Activated gamma-delta T cell treated with Interleukin-2 at 50 U/mL for 16 hours (primary cell): Measurements from ENCODE around the gene MARK3.
"Not testable (repeated sequence)": the region's sequence is repeated elsewhere in the genome, so short reads cannot be mapped to it uniquely, and the experiment has no call there.

Experiments
- DNase-seq: peaks from one replicate; pipeline ENCODE4 v3.0.0-alpha.2; 2020

Gene MARK3

DNA sequence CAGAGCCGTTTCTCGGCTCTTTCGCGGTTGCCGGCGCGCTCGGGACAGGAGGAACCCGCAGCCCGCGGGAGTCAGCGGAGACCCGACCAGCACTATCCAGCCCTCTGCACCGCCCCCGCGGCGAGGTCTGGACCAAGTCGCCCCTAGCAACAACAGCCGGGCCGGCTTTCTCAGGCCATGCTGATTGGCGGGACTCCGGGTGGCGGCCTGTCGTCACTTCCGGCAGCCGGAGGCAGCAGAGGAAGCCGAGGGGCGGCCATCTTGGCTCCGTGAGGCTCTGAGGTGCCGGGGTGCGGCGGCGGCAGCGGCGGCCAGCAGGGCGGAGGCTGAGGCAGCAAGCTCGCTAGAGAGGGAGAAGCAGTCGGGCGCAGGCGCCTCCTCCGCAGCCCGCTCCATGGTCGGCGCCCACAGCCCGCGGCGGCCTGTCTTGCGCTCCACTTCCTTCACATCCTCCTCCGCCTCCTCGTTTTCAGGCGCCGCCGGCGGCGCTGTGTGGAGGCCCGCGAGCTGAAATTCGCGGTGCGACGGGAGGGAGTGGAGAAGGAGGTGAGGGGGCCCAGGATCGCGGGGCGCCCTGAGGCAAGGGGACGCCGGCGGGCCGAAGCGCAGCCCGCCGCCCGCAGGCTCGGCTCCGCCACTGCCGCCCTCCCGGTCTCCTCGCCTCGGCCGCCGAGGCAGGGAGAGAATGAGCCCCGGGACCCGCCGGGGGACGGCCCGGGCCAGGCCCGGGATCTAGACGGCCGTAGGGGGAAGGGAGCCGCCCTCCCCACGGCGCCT lies at the start of gene MARK3:
MARK3 (plus strand) TSS at position 264 of the 777 bp plus-strand sequence. CDS start 615 bp downstream, outside the sequence.
- peak; percentile 96 for DNase-seq

DNA sequence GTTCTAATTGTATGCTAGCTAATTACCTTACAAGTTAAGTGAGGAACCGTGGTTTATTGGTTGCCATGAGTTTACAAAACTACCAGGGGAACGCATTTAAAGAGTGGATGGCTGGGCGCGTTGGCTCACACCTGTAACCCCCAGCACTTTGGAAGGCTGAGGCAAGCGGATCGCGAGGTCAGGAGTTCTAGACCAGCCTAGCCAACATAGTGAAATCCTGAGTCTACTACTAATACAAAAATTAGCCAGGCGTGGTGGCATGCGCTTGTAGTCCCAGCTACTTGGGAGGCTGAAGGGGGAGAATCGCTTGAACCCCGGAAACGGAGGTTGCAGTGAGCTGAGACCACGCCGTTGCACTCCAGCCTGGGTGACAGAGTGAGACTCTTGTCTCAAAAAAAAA lies 49.0 kb upstream of the MARK3 start:
- no peak for DNase-seq

DNA sequence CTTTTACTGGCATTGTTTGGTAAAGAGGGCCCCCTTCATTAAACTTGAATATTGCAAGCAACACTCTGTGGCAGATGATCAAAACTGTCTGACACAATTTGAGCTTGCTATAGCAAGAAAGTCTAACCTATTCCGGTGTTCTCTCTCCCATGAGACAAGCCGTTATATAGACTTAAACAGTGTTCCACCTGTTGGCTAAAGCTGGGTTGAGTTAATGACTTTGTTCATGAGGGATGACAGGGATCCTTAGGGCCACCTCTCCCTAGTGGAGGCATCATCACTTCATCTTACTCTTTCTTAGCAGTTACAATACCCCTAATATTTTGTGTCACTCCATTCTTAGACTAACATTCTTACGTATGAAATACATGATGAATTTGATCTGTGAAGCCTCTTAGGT lies 47.4 kb upstream of the MARK3 start:
- no peak for DNase-seq

DNA sequence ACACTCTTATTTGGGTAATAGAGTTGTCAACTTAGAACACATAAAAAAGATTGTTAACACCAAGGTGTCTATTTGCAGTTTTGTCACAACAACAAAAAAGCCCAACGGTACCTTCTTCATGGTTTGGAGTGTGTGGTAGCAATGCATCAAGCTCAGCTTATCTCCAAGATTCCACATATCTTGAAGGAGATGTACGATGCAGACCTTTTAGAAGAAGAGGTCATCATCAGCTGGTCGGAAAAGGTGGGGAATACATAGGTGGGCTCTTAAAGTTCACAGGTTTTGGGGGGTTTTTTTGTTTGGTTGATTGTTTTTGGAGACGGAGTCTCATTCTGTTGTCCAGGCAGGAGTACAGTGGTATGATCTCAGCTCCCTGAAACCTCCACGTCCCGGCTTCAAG lies 45.7 kb upstream of the MARK3 start:
- DNase-seq = no peak

DNA sequence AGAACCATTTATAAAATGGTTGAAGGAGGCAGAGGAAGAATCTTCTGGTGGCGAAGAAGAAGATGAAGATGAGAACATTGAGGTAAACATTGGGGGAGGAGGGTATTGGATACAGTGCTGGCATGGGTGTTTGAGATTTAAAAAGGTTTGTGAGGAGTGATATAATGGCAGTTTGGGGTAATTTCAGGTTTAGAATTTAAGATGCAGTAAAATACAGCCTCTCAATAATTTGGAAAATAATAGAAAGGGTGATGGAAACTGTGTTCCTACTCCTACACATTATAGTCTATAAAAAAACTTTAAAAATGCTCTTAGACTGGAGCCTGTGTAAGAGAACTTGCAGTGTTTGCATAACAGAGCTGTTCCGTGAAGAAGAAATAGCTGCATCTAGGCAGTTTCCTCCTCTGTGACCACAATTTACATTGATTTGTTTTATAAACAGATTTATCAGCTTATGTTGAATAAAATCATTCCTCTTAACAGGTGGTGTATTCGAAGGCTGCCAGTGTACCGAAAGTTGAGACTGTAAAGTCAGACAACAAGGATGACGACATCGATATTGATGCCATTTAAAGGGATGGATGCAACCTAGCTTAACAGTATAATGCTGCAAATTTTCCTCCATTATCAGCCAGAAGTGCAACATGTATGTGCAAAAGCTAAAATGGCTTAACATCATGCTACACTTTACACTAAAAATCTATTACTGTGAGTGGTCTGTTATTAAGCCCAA lies 44.6 kb upstream of the MARK3 start:
- DNase-seq = no peak

DNA sequence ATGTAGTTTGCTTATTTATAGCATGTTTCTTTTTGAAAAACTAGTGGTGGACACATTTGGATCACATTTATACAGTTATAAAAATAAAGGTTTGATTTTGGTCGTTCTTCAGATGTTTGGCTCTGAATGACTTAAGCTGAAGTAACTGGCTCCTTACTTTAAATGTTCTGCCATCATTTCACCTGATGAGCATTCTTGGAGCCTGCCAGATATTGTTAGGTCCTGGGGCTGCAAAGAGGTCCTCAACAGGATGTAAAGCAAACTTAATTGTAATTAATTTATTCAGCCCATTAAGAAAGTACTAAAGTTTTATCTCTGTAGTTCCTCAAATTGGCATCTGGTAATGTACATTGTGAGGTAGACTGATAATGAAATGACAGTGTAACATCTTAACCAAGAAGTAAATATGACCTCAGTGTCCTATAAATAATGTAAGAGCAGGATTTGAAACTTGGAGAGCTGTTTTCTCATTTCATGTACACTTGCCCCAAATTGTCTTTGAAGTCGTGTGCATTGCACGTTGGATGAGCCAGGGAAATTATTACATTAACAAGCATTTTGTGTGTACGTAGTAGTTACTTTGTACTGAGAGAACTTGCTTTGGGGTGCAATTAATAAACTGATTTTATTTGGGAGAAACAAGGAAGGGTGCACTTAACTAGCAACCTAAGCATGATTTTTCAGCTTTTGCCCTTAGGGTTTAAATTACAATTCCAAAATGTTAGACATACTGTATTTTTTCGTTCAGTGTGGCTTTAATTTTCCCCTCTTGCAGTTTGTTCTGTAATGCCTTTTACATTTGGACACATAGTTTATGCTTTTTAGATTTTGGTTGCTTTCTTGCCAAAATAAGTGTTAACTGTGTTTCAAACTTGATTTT lies 43.7 kb upstream of the MARK3 start:
- DNase-seq = no peak

DNA sequence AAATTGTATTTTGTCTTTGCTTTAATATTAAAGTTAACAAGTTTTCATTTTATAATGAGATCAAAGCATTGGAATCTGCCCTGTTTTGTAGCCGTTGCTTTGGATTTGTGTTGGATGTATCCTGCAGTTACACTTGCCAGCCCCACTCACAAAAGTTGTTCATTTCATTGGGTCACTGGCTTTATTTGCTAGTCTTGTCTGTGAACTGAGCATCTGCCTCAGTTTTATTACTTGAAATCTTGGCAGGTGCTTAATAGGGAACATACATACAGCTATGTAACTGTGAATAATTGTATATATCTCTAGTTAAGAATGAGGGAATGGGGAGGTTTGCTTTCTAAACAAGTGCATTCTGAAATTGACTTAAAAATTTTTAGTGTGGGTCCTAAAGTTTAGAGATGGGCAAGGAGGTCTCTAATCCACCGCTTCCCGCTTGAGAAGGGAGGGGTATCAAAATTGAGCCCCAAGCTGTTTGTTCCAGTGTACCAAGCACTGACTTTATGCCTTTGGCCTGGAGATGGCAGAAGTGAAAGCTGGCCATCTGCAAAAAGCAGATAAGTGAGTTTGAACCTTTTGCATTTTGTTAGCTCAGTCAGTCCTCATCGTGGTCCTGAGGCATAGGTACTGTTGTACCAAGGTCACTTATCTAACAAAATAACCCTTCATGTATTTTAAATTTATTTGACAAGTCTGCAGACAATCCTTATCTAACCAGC lies 41.9 kb upstream of the MARK3 start:
- DNase-seq = no peak

DNA sequence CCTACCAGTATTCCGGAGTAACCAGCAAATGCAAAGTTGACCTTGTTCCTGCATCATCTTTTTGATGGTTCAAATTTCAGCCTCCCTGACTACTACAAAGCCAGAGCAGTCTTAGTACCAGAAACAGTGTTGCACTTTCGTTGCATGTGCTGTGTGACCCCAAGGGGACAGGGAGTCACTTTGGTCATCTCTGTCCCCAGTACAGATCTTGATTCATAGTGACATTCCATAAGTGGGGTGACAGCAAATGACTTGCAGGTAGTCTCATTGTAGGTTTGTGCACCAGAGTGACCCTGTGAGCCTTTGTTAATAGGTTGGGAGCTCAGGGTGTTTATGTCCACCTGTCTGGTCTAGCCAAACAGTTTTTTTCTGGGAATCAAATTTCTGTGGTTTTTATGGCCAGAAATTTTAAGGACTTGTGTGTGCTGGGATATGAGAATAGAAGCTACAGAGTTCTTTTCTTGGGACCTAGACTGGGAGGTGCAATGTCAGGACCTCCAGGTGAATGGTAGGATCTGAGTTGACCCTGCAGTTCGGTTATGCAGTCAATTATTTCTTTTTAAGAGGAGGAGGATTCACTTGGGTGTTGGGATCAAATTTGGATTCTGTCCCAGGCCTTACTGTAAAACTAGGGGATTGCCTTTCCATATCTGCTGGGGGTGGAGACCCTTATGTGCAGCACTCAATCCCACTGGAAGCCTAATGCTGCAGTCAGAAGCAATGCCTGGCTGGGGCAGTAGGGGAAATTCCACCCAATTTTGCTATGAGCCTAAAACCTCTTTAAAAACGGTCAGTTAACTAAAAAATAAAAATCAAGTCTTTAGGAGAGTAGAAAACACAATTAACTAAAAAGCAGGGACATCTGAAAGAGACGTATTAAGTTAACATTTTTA lies 41.1 kb upstream of the MARK3 start:
- DNase-seq = no peak

DNA sequence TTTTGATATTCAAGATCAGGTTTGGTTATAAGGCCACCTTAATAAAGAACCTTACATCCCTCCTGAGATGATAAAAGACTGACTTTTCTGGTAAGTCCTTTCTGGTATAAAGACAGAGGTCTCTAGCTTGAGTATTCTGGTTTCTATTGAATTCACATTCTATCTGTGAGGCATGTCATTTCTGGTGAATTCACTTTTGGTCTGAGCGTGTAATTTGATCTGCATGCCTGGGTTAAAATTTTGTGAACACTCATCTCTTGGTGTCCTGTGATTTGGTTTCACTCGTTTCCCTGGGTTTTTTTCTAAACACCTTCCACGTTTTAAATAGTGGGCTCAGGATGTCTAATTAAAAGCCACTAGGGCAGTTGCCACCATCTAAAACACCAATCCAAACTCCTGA lies 38.9 kb upstream of the MARK3 start:
- no peak for DNase-seq

DNA sequence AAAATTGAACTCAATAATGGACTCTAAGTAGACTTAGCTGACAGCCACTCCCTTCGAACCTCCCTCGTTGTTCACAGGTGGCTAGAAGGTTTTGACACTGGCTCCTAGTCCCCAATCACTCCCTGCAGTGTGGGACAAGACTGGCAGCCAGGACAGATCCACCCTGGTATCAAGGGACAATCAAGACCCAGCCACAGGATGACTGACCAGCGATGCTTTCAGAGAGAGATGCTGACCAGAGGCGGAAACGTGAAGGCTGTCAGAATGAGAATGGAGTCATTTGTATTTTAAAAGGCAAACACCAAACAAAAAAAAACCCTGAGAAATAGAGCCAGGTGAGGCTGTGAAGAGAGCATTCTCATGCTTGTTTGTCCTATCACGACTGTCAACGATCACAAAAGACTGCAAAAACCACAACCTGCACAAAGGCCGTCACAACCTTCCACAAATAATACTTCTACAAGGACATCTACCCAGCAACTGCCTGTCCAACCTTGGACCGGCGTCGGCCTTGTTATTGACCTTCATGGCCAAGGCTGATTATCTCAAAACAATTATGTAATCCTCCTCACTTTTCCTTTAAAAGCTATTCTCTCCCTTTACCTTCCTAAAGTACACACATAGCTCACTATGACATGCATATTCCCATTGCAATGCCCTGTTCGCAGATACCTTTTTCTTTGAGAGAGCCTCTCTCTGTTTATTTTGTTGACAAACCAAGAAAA lies 38.0 kb upstream of the MARK3 start:
- DNase-seq = no peak

DNA sequence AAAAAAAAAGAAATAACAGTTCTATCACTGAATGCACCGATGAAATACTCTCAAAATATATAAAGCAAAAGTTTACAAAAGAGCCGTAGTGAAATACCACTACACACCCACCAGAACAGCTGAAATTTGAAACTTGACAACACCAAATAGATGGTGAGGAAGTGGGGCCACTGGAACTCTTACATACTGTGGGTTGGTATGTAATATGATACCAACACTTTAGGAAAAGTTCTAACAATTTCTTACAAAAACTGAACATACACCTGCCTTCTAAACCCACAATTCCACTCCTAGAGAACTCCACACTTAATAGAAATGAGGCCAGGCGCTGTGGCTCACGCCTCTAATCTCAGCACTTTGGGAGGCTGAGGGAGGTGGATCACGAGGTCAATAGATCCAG lies 37.1 kb upstream of the MARK3 start:
- DNase-seq = no peak

DNA sequence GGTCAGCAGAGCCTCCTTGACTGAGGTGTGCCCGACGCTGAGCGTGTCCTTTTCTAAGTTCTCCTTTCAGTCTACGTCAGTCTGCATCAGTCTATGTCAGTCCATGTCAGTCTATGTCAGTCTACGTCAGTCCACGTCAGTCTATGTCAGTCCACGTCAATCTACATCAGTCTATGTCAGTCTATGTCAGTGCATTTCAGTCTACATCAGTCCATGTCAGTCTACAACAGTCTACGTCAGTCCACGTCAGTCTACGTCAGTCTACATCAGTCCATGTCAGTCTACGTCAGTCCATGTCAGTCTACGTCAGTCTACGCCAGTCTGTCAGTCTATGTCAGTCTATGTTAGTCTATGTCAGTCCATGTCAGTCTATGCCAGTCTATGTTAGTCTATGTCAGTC lies 35.2 kb upstream of the MARK3 start:
- DNase-seq = no peak

DNA sequence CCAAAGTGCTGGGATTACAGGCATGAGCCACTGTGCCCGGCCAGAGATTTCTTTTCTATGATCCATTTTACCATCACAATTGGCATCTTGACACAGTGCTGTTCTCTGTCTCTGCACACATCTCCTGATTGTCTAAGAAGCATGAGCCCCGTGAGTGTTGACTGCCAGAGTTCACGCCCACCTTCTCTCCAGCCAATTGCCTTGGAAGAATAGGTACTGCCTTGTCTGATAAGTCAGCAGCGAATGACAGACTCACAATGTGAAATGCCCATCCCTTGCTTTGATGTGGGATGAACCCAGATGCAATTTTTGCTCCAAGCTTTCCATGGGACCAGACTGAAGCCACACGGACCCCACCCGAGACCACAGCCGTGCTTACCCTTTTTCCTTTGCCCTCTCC lies 31.9 kb upstream of the MARK3 start:
- DNase-seq = no peak

DNA sequence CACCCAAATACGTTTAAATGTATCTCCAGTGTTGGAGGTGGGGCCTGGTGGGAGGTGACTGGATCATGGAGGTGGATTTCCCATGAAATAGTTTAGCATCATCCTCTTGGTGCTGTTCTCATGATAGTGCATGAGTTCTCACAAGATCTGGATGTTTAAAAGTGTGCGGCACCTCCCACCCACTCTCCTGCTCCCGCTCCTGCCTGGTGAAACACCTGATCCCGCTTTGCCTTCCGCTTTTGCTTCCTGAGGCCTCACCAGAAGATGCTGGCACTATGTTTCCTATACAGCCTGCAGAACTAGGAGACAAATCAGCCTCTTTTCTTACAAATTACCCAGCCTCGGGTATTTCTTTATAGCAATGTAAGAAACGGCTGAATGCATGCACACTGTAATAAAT lies 31.1 kb upstream of the MARK3 start:
- DNase-seq = no peak

DNA sequence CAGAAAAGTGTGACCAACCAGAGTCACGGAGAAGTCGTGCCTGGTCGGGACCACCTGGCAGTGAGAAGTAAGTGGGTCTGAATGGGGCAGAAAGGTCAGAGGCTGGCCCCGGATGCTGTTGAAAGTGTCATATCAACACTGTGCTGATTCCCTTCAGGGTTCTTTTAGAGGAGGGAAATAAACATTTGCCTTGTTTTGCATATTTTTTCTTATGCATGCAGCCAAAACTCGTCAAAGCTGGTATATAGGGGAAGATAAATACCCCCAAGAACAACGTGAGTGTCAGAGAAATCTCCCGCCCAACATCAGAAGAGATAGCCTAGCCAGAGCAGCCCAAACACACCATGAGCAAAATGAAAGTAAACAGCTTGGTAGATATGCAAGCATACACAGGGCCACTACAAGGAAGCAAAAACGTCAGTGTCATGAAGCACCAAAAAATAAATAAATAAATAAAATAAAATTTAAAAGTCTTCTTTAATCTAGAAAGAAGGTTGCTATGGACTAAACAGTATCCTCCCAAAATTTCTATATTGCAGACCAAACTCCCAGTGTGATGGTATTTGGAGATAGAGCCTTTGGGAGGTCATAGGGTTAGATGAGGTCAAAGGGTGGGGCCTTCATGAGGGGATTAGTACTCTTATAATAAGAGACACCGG lies 29.1 kb upstream of the MARK3 start:
- no peak for DNase-seq

DNA sequence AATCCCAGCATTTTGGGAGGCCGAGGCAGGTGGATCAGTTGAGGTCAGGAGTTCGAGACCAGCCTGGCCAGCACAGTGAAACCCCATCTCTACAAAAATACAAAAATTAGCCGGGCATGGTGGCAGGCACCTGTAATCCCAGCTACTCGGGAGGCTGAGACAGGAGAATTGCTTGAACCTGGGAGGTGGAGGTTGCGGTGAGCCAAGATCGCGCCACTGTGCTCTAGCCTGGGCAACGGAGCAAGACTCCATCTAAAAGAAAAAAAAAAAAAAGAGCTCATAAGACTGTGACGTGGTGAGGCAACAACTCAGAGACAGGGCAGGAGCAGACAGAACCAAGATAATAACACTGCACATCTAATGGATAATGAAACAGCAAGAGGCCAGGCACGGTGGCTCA lies 27.7 kb upstream of the MARK3 start:
- DNase-seq = not testable (repeated sequence)

DNA sequence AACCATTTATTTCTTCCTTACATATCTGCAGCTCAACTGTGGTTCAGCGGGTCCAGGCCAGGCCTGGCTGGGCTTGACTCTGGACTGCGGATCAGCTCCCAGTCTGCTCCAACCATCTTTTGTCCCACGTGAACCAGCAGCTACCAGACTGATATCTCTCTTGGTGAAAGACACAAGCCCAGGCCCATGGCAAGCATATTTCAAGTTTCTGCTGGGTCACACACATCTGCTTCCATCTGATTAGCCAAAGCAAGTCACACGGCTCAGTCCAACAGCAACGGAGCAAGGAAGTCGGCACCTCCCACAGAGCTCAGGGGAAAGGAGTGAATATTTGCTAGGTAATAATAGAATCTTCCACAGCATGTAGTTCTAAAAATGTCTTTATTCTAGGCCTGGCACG lies 24.7 kb upstream of the MARK3 start:
- no peak for DNase-seq

DNA sequence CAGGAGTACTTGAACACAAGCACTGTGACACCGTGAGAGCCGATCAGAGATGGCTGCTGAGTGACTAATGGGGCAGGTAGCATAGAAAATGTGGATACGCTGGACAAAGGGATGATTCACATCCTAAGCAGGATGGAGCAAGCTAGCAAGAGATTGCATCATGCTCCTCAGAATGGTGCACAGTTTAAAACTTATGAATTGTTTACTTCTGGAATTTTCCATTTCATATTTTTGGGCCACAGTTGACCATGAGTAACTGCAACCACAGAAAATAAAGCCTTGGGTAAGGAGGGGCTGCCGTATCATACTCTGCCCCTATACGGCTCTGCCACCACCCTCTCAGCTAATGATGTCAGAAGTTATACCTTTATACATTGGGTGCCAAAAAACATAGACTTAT lies 23.3 kb upstream of the MARK3 start:
- DNase-seq = no peak

DNA sequence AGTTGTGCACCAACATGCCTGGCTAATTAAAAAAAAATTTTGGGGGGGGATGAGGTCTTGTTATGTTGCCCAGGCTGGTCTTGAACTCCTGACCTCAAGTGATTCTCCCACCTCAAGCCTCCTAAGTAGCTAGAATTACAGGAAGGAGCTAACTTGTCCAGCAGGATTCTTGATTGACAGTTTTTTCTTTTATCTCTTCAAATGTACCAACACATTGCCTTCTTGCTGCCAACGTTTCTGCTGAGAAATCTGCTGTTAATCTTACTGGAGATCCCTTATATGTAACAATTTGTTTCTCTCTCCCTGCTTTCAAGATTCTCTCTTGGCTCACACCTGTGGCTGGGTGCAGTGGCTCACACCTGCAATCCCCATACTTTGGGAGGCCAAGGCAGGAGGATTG lies 22.4 kb upstream of the MARK3 start:
- no peak for DNase-seq

DNA sequence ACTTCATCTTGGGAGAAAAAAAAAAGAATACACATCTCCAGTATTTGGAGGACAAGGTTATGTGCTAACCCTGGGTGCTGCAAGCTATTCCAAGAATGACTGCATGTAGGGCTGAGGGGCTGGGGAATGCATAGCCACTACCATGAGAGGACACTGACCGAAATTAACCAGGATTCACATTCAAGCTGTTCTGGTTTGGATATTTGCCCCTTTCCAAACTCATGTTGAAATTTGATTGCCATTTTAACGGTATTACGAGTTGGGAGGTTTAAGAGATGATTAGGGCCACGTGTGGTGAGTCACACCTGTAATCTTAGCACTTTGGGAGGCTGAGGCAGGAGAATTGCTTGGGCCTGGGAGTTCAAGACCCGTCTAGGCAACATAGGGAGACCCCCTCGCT lies 18.5 kb upstream of the MARK3 start:
- DNase-seq = no peak

DNA sequence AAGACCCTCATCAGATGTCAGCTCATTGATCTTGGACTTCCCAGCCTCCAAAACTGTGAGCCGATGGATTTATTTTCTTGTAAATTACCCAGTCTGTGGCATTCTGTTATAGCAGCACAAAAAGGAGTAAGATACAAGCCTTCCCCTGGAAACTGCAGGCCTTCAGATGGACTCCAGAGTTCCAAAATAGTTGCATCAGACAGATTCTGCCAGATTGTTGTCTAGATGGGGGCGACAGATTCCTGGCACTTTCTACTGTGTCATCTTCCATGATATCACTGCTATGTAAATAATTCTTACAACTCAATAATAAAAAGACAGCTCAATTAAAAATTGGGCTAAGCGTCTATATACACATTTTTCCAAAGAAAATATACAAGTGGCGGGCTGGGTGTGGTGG lies 17.2 kb upstream of the MARK3 start:
- no peak for DNase-seq
